Muscle layer of duodenum (tissue), 2 donors: Measurements from ENCODE around the gene DSC1.

Experiments
- H3K27ac ChIP-seq: one replicate; pipeline ENCODE4 v1.7.0; 2013; ENCODE audit warnings: mild to moderate bottlenecking, low read length
- H3K27me3 ChIP-seq: one replicate; pipeline ENCODE4 v1.7.0; 2013; ENCODE audit warnings: low read depth, mild to moderate bottlenecking, control low read depth, low read length
- H3K36me3 ChIP-seq, 2 donors: one replicate each; pipeline ENCODE4 v1.7.0; 2013; ENCODE audit warnings: low read length in 2 of 2, control low read depth in 1 of 2, mild to moderate bottlenecking in 1 of 2; ENCODE audit not compliant: insufficient read depth in 2 of 2, control insufficient read depth in 1 of 2
- H3K4me1 ChIP-seq, 2 donors: one replicate each; pipeline ENCODE4 v1.7.0; 2013; ENCODE audit warnings: low read length in 2 of 2, mild to moderate bottlenecking in 2 of 2, control low read depth in 1 of 2, moderate library complexity in 1 of 2; ENCODE audit not compliant: insufficient read depth in 2 of 2, control insufficient read depth in 1 of 2
- H3K4me3 ChIP-seq, 2 donors: one replicate each; pipeline ENCODE4 v1.7.0; 2013; ENCODE audit warnings: low read length in 2 of 2, low read depth in 1 of 2, mild to moderate bottlenecking in 1 of 2
- H3K9me3 ChIP-seq, 2 donors: one replicate each; pipeline ENCODE4 v1.7.0; 2013; ENCODE audit warnings: low read length in 2 of 2, control low read depth in 1 of 2, mild to moderate bottlenecking in 1 of 2; ENCODE audit not compliant: control insufficient read depth in 1 of 2
- donor health status: healthy.

DSC1 gene

GRCh38 chr18:31102025-31102684 is 60.5 kb downstream of the DSC1 start, which contains the start of gene DSC2:
DSC2 (minus strand) TSS chr18:31102421; CDS start chr18:31101971, 450 bp downstream.
- Histone ChIP-seq H3K9me3 (no peaks in the 10 kb centered on the region), H3K27ac (peak within 1 kb of the TSS; percentile 39), H3K4me3 (peak within 1 kb of the TSS; percentile 55 to 78), H3K36me3 (no peaks in the 10 kb centered on the region), H3K4me1 (peaks cover 0 to 11% of the 10 kb centered on the region in 2 donors), H3K27me3 (no peaks in the 10 kb centered on the region)

DNA sequence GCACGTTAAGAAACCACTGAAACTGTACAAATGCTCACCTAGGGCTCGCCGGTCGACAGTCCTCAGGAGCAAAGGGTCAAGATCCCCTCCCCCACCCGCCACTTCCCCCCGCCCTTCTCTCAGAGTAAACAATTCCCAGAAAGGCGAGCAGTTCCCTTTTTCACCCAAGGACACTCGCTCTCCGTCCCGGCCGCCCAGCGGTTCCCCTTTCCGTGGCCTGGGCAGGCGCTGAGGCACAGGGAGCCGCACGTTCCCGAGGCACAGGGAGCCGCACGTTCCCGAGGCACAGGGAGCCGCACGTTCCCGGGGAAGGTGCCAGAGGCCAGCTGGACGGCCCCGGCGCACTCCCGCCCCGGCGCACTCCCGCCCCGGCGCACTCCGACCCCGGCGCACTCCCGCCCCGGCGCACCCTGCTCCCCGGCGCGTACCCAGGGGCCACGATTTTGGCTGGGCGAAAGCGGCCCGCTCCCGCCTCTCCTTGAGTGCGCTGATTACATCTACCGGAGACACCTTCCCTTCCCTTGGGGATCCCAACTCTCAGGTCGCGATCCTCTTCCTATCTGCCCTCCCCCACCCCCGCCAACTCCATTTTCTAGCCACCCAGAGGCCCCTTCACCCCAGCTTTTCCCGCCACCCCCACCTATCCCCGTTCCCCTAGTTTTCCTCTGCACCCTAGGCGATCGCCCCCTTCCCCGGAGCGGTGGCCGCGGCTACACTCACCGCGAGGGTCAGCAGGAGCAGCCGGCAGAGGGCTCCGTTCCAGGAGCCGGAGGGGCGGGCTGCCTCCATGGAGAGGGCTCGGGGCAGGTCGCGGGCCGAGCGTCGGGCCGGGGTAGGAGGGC is 61.3 kb downstream of the DSC1 start:
- Histone ChIP-seq H3K9me3 (no peaks in the 10 kb centered on the region), H3K4me3 (peak overlapping the region; percentile 64 to 78), H3K4me1 (peaks cover 0 to 11% of the 10 kb centered on the region in 2 donors), H3K27me3 (no peaks in the 10 kb centered on the region), H3K27ac (peak overlapping the region; percentile 77), H3K36me3 (no peaks in the 10 kb centered on the region)

DNA sequence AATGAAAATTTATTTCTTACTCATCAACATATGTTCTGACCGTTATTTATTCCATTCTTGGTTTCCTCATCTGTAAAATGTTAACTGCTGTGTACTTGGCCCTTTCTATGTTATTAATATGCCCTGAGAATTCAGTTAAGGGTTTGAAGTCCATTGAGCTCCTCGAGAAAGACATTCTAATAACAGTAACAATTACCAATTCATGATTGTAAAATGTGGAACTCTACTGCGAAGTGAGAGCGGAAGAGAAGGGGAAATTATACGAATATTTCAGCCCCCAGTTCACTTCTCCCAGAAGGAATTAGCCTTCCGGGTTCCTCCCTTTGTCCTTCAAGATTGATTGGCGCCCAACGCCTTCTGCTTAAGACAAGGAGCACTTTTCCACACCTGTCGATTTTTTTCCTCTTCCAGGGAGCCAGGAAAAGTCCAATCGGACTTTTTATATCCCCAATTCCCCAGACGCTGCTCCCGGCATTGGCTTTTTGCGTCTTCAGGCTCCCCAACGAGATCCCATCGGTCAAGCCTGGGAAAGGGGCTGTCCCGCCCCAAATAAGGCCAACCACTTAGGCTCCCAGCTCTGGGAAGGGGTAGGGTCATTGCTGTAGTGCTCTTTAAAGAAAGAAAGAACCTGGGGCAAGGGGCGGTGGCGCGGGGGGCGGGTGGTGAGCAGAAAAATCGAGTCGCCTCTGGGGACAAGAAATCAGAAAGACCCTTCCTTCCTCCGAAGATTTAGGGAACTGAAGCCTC is 62.0 kb downstream of the DSC1 start:
- peak overlapping the region; percentile 64 to 78 for H3K4me3 ChIP-seq
- no peaks in the 10 kb centered on the region for H3K27me3 ChIP-seq
- peaks cover 0 to 11% of the 10 kb centered on the region in 2 donors for H3K4me1 ChIP-seq
- no peaks in the 10 kb centered on the region for H3K36me3 ChIP-seq
- H3K27ac ChIP-seq = peak overlapping the region; percentile 77
- no peaks in the 10 kb centered on the region for H3K9me3 ChIP-seq

DNA sequence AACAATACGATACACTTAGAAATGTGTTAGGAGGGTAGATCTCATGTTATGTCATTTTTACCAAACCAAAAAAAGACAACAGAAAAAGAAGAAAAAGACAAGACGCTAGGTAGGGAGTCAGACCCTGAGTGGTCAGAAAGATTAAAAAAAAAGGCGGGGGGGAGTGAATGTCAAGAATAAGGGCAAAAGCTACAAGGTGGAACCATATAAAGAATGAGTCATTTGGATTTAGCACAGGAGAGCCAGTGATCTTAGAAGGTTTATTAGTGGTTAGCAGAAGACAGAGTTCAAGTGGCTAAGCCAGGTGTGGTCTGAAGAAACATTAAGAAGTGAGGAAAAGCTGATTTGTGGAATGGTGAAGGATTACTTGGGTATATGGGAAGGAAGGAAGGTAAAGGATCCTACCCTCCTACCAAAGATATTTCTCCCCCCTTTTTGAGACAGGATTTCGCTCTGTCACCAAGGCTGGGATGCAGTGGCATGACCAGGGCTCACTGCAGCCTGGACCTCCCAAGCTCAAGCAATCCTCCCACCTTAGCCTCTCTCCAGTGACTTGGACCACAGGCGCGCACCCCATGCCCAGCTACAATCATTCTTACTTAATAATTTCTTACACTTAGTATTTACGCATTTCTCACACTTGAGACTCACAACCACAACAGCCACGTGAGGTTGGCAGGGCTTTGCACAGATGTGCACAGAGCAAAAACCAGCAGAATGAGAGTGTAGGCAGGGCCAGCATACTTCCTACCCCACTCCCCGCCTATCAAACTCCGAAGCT is 63.0 kb downstream of the DSC1 start:
- no peaks in the 10 kb centered on the region for H3K9me3 ChIP-seq
- peak overlapping the region; percentile 77 for H3K27ac ChIP-seq
- no peaks in the 10 kb centered on the region for H3K27me3 ChIP-seq
- H3K36me3 ChIP-seq = no peaks in the 10 kb centered on the region
- peaks cover 0 to 11% of the 10 kb centered on the region in 2 donors for H3K4me1 ChIP-seq
- H3K4me3 ChIP-seq = peak overlapping the region in 1 of 2 donors; percentile 64

GRCh38 chr18:31098878-31099277 is 63.8 kb downstream of the DSC1 start:
- no peaks in the 10 kb centered on the region for H3K27me3 ChIP-seq
- H3K4me3 ChIP-seq = no peak overlapping the region
- H3K9me3 ChIP-seq = no peaks in the 10 kb centered on the region
- peak overlapping the region; percentile 77 for H3K27ac ChIP-seq
- peaks cover 0 to 11% of the 10 kb centered on the region in 2 donors for H3K4me1 ChIP-seq
- H3K36me3 ChIP-seq = no peaks in the 10 kb centered on the region

DNA sequence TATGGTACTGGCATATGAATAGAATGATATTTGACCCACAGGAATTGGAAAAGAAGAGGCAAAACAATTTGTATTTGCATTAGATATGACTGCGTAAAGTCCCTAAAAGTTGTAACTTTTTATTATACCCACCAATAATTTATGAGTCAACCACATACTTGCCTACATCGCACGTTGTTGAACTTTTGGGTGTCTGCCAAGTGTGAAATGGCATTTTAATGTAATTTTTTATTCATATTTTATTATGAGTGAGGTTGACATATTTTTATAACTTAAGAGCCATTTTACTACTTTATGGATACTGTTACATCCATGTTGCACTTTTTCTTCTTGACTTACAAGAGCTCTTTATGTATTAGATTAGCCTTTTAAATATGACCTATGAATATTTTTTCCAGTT is 65.0 kb downstream of the DSC1 start:
- Histone ChIP-seq H3K27me3 (no peaks in the 10 kb centered on the region), H3K36me3 (no peaks in the 10 kb centered on the region), H3K4me3 (no peak overlapping the region), H3K4me1 (peaks cover 0 to 11% of the 10 kb centered on the region in 2 donors), H3K27ac (no peak overlapping the region), H3K9me3 (no peaks in the 10 kb centered on the region)

- H3K36me3 ChIP-seq = peaks cover 0 to 5% of the 10 kb centered on the region in 2 donors
- H3K4me1 ChIP-seq = no peaks in the 10 kb centered on the region
- no peaks in the 10 kb centered on the region for H3K9me3 ChIP-seq
- H3K27me3 ChIP-seq = no peaks in the 10 kb centered on the region
- no peak overlapping the region for H3K4me3 ChIP-seq
- H3K27ac ChIP-seq = no peak overlapping the region
Measured at GRCh38 chr18:31093880-31094279, 68.8 kb downstream of the DSC1 start.

GRCh38 chr18:31093294-31093693 is 69.4 kb downstream of the DSC1 start:
- H3K9me3 ChIP-seq = no peaks in the 10 kb centered on the region
- peaks cover 0 to 5% of the 10 kb centered on the region in 2 donors for H3K36me3 ChIP-seq
- no peaks in the 10 kb centered on the region for H3K4me1 ChIP-seq
- no peaks in the 10 kb centered on the region for H3K27me3 ChIP-seq
- no peak overlapping the region for H3K27ac ChIP-seq
- H3K4me3 ChIP-seq = no peak overlapping the region

DNA sequence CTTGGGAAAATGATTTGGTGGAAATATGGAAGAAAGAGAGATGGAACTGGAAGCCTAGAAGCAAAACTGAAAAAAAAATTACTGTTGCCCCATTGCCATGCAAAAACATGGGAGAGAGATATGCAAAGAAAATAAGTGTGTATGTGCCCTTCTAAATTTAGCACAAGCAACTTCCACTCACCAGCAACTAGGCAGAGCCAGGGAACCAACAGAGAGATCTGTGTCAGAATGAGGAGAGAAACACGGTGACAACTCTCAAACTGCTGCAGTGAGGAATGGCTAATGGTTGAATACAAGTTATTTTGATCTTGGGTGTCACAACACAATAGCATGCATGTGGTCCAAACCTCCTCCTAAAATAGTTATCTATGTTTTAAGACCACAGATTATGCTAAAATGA is 71.3 kb downstream of the DSC1 start:
- no peak overlapping the region for H3K4me3 ChIP-seq
- no peaks in the 10 kb centered on the region for H3K9me3 ChIP-seq
- H3K36me3 ChIP-seq = peaks cover 0 to 11% of the 10 kb centered on the region in 2 donors
- H3K27ac ChIP-seq = no peak overlapping the region
- H3K4me1 ChIP-seq = no peaks in the 10 kb centered on the region
- no peaks in the 10 kb centered on the region for H3K27me3 ChIP-seq

DNA sequence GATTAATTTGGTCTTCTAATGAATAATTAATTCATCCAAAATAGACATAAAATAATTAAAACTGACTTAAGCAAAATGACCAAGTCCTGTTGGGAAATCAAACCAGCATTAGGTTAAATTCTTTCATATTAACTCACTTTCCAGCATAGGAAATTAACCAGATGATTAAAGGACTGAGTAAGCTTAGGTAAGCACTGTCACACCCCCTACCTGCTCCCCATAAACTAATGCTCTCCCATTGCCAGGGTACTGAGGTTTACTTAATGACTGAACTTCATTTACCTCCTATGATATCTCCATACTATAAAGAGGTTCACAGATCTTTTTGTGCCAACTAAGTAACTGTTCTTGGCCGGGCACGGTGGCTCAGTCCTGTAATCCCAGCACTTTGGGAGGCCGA is 74.1 kb downstream of the DSC1 start:
- Histone ChIP-seq H3K27me3 (no peaks in the 10 kb centered on the region), H3K9me3 (no peaks in the 10 kb centered on the region), H3K27ac (no peak overlapping the region), H3K4me1 (no peaks in the 10 kb centered on the region), H3K4me3 (no peak overlapping the region), H3K36me3 (peaks cover 0 to 11% of the 10 kb centered on the region in 2 donors)
